ENCODE results near the gene SRMS. TPM values are rescaled to one million over a fixed set of nuclear protein-coding genes. Genes with fewer than 3 reads are reported as not detected.

Gene SRMS
- total RNA-seq, 2 donors from 2014 or later, result not detected

GRCh38 chr20:63592661-63593060 is 45.1 kb upstream of the SRMS start:
- no peak for DNase-seq (ENCODE audit: low spot score)
- peaks cover 44% of the 10 kb centered on the region for H3K36me3 ChIP-seq
- TF ChIP-seq CTCF (IDR thresholded peaks at IDR 0.05), result no peak
- no peak for ATAC-seq (ENCODE audit: insufficient number of reproducible peaks, low FRiP score, low read depth)
- H3K27me3 ChIP-seq (replicated peaks; ENCODE audit: insufficient read depth), result no peaks in the 10 kb centered on the region
- no peaks in the 10 kb centered on the region for H3K9me3 ChIP-seq
- peaks cover 0 to 5% of the 10 kb centered on the region in 2 donors for H3K4me1 ChIP-seq (ENCODE audit: control insufficient read depth in 1 of 2, low read depth in 2 of 2)
- H3K4me3 ChIP-seq, result no peak overlapping the region
- H3K27ac ChIP-seq, result no peak overlapping the region

GRCh38 chr20:63591786-63592355 is 44.3 kb upstream of the SRMS start:
- H3K36me3 ChIP-seq, result peaks cover 44% of the 10 kb centered on the region
- H3K4me1 ChIP-seq (ENCODE audit: control insufficient read depth in 1 of 2, low read depth in 2 of 2), result peaks cover 0 to 5% of the 10 kb centered on the region in 2 donors
- H3K27me3 ChIP-seq (replicated peaks; ENCODE audit: insufficient read depth), result no peaks in the 10 kb centered on the region
- no peak overlapping the region for H3K4me3 ChIP-seq
- ATAC-seq (ENCODE audit: insufficient number of reproducible peaks, low FRiP score, low read depth) (no peak), DNase-seq (ENCODE audit: low spot score) (no peak)
- no peak for TF ChIP-seq CTCF (IDR thresholded peaks at IDR 0.05)
- no peaks in the 10 kb centered on the region for H3K9me3 ChIP-seq
- H3K27ac ChIP-seq, result no peak overlapping the region

GRCh38 chr20:63591147-63591533 is 43.6 kb upstream of the SRMS start:
- TF ChIP-seq CTCF (IDR thresholded peaks at IDR 0.05), result no peak
- Histone ChIP-seq H3K4me3 (no peak overlapping the region), H3K27me3 (replicated peaks; ENCODE audit: insufficient read depth) (no peaks in the 10 kb centered on the region), H3K36me3 (peaks cover 40% of the 10 kb centered on the region), H3K9me3 (no peaks in the 10 kb centered on the region), H3K27ac (no peak overlapping the region), H3K4me1 (ENCODE audit: control insufficient read depth in 1 of 2, low read depth in 2 of 2) (peaks cover 0 to 5% of the 10 kb centered on the region in 2 donors)
- DNase-seq (ENCODE audit: low spot score) (no peak), ATAC-seq (ENCODE audit: insufficient number of reproducible peaks, low FRiP score, low read depth) (no peak)

- Histone ChIP-seq H3K27ac (no peak overlapping the region), H3K36me3 (peaks cover 33% of the 10 kb centered on the region)
Measured at GRCh38 chr20:63590218-63591146, 42.9 kb upstream of the SRMS start.

More at GRCh38 chr20:63590218-63591146, 42.9 kb upstream of the SRMS start:
- peaks cover 0 to 5% of the 10 kb centered on the region in 2 donors for H3K4me1 ChIP-seq (ENCODE audit: control insufficient read depth in 1 of 2, low read depth in 2 of 2)
- DNase-seq (ENCODE audit: low spot score), result no peak
- no peak for TF ChIP-seq CTCF (IDR thresholded peaks at IDR 0.05)
- no peaks in the 10 kb centered on the region for H3K27me3 ChIP-seq (replicated peaks; ENCODE audit: insufficient read depth)
- H3K9me3 ChIP-seq, result no peaks in the 10 kb centered on the region
- ATAC-seq (ENCODE audit: insufficient number of reproducible peaks, low FRiP score, low read depth), result no peak
- no peak overlapping the region for H3K4me3 ChIP-seq

Data from thoracic aorta (tissue), 2 donors.